Neuron (in vitro differentiated cells): ENCODE data around the gene ZFP62.
A peak's percentile ranks its signal among the peaks of the same experiment; 100 is the strongest.

Source experiments
- H2AFZ ChIP-seq: one replicate; pipeline ENCODE4 v1.6.1; 2013; ENCODE audit warnings: low read depth, mild to moderate bottlenecking, inconsistent platforms, low read length, moderate library complexity
- H3K27me3 ChIP-seq: one replicate; pipeline ENCODE4 v1.6.1; 2013; ENCODE audit warnings: low read length; ENCODE audit not compliant: insufficient read depth
- H3K36me3 ChIP-seq: one replicate; pipeline ENCODE4 v1.6.1; 2013; ENCODE audit warnings: low read length; ENCODE audit not compliant: insufficient read depth
- H3K4me1 ChIP-seq: one replicate; pipeline ENCODE4 v1.6.1; 2013; ENCODE audit warnings: low read length; ENCODE audit not compliant: insufficient read depth
- H3K4me3 ChIP-seq: 2 replicates; pipeline ENCODE4 v1.5.1; 2013; ENCODE audit warnings: mild to moderate bottlenecking, low read length, moderate library complexity
- H3K9me3 ChIP-seq: one replicate; pipeline ENCODE4 v1.6.1; 2013; ENCODE audit warnings: low read length

Gene ZFP62

DNA sequence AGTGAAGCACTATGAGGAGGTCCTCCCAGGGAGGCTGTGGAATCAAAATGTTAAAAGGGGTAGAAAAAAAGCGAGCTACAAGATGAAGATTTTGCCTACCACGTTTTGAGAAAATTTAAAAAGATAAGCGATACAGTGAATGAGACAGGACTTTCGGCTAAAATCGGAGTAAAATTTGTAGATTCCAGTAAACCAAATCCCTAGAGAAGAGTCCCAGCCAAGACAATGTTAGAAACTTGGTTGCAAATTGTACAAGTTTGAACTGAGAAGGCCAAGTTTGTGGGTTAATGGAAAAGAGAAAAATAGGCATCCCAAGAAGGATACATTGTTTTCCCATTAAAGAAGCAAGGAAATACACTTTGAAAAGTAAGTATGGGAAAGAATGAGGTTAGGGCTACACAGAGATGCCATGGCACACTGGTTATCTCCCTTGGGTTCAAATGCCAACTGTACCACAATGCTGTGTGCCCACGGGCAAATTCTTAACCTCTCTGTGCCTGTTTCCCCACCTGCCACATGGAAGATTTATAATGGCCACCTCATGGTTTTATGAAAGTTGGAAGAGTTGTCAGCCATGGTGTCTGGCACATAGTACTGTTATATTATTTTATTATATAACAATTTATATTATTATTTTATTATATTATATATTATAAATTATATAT lies 42.3 kb downstream of the ZFP62 start:
- Histone ChIP-seq H3K4me1 (peaks cover 20% of the 10 kb centered on the region), H3K27me3 (no peaks in the 10 kb centered on the region), H2AFZ (no peak overlapping the region), H3K9me3 (no peaks in the 10 kb centered on the region), H3K4me3 (no peak overlapping the region), H3K36me3 (no peaks in the 10 kb centered on the region)

DNA sequence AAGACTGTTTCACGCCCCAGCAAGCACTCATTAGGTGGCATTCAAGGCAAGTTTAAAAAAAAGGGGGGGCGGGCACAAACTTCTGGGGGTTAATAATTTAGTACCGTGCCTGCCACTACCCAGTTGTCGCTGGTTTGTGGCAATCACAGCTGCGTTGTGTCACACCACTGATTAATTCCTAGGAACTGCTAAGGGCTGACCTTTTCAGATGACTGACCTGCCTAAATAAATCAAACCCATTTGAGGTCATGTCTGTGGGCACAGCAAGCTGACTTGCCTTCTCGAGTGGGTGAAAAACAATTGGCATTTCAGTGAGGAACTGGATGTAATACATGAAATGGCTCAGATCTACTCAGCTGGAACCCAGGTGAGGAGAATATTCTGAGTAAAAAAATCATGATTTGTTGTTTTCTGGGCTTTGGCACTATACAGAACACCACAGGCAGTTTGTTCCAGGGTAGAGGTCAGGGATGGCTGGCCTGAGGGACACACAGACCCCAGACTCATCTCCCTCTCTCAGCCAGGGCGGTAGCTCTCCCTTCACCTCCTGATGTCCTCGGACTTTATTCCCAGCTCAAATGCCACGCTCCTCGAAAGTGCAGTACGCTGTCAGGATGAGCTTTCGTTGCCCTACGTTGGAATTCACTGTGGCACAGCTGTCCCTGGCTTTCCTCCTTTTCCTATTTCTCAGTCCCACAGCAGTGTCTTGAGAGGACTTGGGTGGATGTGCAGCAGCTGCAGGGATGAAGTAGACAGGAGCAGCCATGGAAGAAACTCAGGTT lies 43.0 kb downstream of the ZFP62 start:
- no peak overlapping the region for H3K4me3 ChIP-seq
- no peaks in the 10 kb centered on the region for H3K9me3 ChIP-seq
- no peaks in the 10 kb centered on the region for H3K36me3 ChIP-seq
- H2AFZ ChIP-seq = no peak overlapping the region
- H3K4me1 ChIP-seq = peaks cover 20% of the 10 kb centered on the region
- H3K27me3 ChIP-seq = no peaks in the 10 kb centered on the region

DNA sequence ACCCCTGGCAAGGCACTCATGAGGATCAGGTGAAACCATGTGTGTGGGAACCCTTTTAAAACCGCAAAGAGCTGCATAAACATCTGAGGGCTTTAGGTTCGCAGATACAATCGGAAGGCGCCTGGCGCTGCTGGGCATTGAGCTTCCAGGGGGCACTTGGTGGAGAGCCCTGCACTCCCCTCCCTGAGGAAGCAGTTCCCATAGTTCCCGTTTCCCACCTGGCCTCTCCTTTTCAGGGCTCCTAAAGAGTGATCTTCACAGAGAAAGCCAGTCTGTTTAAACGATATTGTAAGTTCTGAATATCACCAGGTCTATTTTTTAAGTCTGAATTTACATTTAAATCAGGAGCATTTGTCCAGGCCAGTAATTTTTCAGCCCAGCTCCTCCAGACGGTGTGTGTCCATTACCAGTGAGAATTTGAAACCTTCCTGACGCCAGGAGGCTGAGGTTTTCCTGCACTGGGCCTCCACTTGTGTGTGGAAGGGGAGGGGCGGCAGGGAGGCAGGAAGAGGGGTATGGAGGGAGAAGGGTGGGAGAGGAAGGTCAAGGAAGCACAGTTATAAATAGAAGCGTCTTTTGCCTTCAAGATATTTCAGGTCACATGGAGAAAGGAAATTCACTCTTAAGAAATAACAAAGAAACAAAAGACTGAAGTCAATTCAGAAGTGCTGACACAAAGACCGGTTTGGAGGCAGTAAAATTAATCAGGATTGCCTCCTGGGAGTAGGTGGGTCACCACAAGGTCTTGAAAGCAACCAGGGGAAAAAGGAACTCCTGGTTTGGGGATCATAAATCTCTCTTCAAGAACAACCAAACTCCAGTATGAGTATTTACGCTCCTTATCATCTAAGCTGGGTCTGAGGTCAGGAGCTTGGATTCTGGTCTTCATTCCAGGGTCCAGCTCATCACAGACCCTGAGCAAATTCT lies 44.2 kb downstream of the ZFP62 start:
- H2AFZ ChIP-seq = no peak overlapping the region
- H3K4me1 ChIP-seq = peaks cover 20% of the 10 kb centered on the region
- no peaks in the 10 kb centered on the region for H3K9me3 ChIP-seq
- no peaks in the 10 kb centered on the region for H3K36me3 ChIP-seq
- no peak overlapping the region for H3K4me3 ChIP-seq
- H3K27me3 ChIP-seq = no peaks in the 10 kb centered on the region

DNA sequence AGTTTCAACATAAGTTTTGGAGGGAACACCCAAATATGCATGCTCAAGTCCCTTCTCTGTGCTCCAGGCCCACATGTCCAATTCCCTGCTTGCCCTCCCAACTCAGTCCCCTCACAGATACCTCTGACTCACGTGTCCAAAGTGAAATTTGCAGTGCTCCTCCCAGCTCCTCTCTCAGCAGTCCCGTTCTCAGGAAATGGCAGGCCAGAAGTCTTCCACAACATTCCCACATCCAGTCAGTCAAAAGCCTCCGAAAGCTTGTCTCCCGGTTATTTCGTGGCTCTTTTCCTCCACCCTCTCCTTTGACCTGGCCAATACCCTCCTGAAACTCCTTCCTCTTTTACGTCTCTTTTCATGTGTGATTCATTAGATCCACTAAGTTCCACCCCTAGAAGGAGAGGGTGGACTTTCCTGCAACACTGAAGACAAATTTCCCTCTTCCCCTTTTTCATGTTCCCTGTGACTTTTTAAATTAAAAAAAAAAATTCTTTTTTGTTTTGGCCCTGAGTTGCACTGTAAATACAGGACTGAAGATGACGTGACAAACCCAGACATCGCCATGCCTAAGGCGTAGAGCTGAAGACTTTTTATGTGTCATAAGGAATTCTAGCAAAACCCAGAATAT lies 45.7 kb downstream of the ZFP62 start:
- H2AFZ ChIP-seq = no peak overlapping the region
- no peaks in the 10 kb centered on the region for H3K36me3 ChIP-seq
- H3K4me1 ChIP-seq = peaks cover 20% of the 10 kb centered on the region
- H3K4me3 ChIP-seq = no peak overlapping the region
- no peaks in the 10 kb centered on the region for H3K9me3 ChIP-seq
- no peaks in the 10 kb centered on the region for H3K27me3 ChIP-seq

DNA sequence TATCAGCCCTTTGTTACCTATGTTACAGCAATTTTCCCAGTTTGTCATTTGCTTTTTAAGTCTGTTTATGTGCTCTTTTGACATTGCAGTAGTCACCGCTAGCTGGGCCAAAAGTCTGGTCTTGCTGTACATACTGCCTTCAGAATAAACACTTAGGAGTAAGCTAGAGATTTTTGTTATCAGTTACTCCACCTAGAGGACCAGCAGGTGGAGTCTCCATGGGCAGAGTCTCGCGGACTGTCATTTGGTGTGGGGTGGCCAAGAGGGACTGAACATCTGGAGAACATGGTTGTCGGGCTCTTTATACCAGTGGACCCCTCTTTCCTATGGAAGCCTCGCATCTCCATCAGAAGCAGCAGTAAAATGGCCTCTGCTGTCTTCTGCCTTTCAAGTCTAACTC lies 47.7 kb downstream of the ZFP62 start:
- Histone ChIP-seq H3K36me3 (no peaks in the 10 kb centered on the region), H3K4me3 (no peak overlapping the region), H3K4me1 (peaks cover 30% of the 10 kb centered on the region), H2AFZ (no peak overlapping the region), H3K9me3 (no peaks in the 10 kb centered on the region), H3K27me3 (no peaks in the 10 kb centered on the region)

DNA sequence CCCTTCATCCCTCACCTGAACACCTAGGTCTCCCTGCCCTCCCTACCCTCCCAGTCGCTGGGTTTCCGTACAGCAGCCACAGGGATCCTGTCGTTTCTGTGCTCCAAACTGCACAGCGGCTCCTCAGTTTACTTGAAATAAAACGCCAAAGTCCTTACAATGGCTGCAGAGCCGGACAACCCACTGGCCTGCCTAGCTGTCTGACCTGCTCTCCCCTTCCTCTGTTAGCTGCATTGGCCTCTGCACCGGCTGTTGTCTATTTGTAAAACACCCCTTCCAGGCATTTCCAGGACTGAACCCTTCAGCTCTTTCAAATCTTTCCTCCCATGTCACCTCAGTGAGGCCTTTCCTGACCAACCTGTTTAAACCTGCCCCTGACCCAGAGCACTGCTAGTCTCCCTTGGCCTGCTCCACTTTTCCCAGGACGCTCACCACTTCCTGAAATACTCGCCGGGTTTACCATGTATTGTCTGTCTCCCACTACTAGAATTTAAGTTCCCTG lies 49.4 kb downstream of the ZFP62 start:
- Histone ChIP-seq H3K4me3 (no peak overlapping the region), H3K27me3 (no peaks in the 10 kb centered on the region), H3K36me3 (no peaks in the 10 kb centered on the region), H3K4me1 (peaks cover 31% of the 10 kb centered on the region), H3K9me3 (no peaks in the 10 kb centered on the region), H2AFZ (no peak overlapping the region)

DNA sequence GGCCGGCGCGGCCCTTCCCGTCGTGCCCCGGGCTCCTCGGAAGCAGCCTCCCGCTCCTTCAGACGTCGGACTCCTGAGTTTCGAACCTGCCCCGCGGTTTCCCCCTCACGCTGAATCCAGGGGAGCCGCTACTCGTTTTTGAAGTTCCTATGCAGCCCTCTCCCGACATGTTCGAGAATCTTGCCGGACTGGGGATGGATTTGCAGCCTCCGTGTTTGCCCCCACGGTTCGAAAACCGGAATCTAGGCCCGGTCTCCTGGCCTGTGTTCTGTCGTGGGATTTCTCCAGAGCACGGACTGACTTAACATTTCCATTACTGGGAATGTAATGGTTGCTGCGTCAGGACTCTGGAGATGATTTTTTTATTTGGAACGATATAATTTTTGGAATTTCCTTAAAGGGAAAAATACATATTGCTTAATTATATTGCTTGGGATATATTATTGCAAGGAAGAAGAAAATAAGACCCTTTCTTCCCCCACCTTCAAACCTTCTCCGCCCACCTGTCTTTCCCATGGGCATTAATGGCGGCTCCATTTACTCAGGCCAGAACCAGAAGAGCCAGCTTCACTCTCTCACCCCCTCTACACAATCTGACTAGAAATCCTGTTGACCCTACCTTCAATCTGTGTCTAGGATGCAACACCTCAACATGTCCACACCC lies 50.0 kb downstream of the ZFP62 start:
- H3K36me3 ChIP-seq = peaks cover 4% of the 10 kb centered on the region
- H3K4me1 ChIP-seq = peaks cover 33% of the 10 kb centered on the region
- peak overlapping the region; percentile 90 for H2AFZ ChIP-seq
- H3K4me3 ChIP-seq = peak overlapping the region; percentile 90
- H3K27me3 ChIP-seq = no peaks in the 10 kb centered on the region
- no peaks in the 10 kb centered on the region for H3K9me3 ChIP-seq

DNA sequence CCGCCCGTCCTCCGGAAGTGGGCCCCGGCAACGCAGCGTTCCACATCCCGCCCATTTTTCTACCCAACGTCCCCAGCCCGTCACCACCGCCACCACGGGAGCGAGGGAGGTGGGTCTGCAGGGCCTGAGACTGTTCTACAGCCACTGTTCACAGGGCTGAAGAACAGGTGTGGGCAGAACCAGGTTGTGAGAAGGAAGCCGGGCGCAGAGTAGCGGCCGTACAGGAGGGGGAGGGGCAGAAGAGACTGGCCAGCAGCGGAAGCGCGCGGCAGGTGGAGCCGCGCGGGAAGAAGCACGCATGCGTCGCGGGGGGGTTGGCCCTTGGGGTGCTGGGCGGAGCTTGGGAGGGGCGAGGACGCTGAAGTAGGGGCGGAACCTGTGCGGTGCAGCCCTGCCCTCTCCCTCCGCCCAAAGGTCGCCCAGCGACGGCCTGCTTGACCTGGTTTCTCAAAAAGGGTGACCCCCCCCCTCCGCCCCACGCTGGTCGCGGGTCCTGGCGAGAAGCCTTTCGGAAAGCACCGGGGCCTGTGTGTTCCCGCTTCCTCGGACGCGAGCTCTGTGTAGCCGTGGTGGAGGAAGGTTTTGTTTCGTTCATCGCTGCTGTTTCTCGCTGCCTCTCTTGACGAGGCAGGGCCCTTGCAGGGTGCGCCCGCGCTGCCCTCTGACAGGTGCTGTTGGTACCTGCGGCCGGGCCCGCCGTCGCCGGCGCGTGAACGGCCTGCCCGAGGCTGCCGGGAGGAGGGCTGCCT lies 50.7 kb downstream of the ZFP62 start:
- Histone ChIP-seq H3K9me3 (no peaks in the 10 kb centered on the region), H2AFZ (peak overlapping the region; percentile 90), H3K27me3 (no peaks in the 10 kb centered on the region), H3K4me3 (peak overlapping the region; percentile 90), H3K4me1 (peaks cover 33% of the 10 kb centered on the region), H3K36me3 (peaks cover 4% of the 10 kb centered on the region)

DNA sequence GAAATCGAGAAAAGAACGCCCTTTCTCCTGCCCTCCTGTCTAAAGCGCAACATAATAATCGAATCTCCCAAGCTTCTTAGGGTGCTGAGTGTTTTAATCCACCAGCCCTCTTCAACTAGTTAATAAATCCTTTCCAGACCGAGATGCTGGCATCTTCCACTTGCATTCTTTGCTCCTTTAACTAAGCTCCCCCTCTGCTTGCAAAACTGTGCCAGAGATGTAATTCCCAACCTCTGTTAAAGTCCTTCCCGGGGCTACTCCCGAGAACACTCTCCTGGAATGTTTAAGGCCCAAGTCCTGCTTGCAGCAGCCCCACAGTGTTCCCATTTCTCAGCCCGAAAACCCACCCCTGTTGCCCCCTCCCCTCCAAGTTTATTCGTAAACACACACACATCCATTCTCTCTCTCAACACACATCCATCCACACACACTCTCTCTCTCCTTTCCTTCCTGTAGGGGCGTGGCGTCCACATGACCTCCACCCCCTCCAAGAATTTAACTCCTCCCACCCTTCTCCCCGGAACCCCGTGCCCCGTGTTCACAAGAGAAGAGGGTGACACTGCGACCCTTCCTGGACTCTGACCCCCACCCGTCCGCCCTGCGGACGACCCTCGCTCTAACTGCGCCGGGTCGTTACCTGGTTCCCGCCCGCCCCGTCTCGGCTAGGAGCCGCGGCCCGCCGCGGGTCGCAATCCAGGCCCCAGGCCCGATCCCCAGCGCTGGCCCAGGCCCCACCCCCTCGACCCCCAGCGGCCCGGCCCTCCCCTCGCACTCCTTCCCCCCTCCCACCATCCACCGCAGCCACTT lies 51.5 kb downstream of the ZFP62 start:
- no peaks in the 10 kb centered on the region for H3K9me3 ChIP-seq
- peak overlapping the region; percentile 90 for H2AFZ ChIP-seq
- peaks cover 33% of the 10 kb centered on the region for H3K4me1 ChIP-seq
- peak overlapping the region; percentile 90 for H3K4me3 ChIP-seq
- no peaks in the 10 kb centered on the region for H3K27me3 ChIP-seq
- H3K36me3 ChIP-seq = peaks cover 4% of the 10 kb centered on the region

DNA sequence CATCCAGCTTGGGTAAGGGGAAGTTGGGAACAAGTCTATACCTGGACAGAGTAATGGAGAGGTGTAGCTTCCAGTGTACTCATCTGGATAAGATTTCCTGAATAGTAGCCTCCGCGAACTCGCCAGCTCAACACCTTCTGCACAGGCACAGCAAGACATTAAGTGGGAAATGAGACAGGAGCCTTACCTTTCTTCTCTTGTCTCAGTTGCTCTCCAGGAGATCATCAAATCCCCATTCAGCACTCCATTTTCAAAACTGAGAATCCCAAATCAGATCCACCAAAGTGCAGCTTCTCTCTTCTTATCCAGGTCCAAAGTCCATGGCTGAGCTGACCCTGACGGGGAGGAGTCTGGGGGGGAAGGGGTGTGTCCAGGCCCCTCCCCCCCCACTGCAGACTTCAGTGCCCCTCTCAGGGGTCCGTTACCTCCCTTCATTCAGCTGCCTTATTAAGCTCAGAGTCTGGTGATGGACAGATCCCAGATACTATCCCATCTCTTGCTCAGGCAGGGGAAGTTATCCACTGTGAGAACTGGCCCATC lies 52.5 kb downstream of the ZFP62 start:
- Histone ChIP-seq H3K36me3 (peaks cover 4% of the 10 kb centered on the region), H2AFZ (no peak overlapping the region), H3K4me1 (peaks cover 33% of the 10 kb centered on the region)

More for the DNA sequence above, 52.5 kb downstream of the ZFP62 start:
- peak overlapping the region; percentile 90 for H3K4me3 ChIP-seq
- H3K9me3 ChIP-seq = no peaks in the 10 kb centered on the region
- no peaks in the 10 kb centered on the region for H3K27me3 ChIP-seq
